8988T (cell line): ENCODE measurements around the gene BPIFB2.

Source experiments
- DNase-seq: peaks from one replicate; pipeline ENCODE4 v3.0.0; 2011

The BPIFB2 gene

GRCh38 chr20:32986331-32986966, 21.1 kb upstream of the BPIFB2 start:
- no peak for DNase-seq

DNA sequence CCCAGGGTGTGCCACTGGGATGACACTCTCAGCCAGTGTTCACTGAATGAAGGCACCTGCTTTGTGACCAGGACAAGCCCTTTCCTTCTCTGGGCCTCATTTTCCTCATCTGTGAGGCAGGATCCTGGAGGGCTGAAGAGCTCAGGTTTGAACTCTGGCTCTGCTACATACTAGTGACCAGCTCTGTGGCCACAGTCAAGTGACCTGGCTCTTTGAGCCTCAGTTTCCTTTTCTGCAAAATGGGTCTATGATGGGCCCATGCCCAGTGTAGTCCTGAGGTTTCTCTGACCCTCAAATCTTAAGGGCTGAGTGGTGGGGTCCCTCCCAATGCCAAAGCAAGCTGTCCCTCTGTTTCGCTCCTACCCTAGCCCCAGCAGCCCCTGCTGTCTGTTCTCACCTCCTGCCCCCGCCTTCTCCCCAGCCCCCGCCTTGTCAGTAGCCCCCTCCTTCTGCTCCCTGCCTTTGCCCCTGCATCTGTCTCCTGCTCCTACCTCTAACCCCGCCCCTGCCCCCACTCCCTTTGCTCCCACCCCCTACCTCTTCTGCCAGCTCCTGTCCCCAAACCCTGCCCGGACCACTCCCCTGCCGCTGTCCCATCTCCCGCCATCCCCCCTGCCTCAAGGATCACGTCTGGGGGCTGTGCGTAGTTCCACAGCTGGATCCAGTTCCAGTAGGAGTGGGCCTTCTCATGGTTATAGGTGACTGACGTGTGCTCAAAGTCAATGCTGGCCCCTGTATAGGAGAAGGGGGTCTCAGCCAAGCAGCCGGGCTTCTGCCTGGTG, 20.3 kb upstream of the BPIFB2 start:
- no peak for DNase-seq

DNA sequence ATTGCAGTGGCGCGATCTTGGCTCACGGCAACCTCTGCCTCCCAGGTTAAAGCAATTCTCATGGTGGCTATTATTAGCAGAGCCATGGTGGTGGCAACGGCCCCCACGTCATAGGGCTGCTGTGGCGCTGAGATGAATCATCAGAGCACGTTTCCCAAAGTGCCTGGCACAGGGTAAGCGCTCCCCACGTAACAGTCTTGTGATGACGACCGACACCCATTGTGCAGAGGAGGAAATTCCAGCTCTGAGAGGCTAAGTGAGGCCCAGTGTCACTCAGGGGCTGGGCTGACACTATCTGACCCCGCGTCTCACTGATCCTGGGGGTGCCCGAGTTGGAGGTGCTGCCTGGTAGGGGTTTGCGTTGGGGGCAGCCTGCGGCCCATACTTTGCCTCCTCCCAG, 19.5 kb upstream of the BPIFB2 start:
- no peak for DNase-seq

GRCh38 chr20:32989507-32990283, 17.8 kb upstream of the BPIFB2 start:
- DNase-seq = no peak

DNA sequence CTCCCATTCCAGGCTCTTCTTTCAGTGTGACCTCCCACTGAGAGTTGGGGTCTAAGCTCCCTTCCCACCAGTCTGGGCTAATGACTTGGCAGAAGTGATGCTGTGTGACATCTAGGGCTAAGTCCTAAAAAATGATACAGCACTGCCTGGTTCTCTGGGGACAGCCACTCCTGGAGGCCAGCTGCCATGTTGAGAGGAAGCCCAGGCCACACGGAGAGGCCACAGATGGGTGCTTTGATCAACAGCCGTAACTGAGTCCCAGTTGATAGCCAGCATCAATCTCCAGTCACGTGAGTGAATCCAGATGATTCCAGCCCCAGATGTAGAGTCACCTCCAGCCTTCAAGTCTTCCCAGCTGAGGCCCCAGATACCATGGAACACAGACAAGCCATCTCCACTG, 17.1 kb upstream of the BPIFB2 start:
- DNase-seq = no peak

DNA sequence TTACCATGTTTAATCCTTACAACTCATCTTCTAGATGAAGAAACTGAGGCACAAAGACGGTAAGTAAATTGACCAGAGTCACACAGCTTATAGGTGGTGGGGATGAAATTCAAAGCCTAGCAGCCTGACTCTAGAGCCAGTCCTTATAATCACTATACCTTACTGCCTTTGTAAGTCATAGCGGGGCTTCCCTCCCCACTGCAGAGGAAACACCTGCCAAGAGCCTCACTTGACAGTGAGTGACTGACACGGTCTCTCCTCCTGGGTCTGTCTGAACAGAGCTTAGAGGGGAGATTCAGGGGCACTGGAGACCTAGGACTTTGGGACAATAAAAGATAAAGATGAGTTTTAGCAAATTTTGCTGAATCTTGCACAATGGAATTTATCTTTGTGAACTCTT, 16.1 kb upstream of the BPIFB2 start:
- no peak for DNase-seq

GRCh38 chr20:32991792-32992641, 15.5 kb upstream of the BPIFB2 start:
- DNase-seq = no peak

GRCh38 chr20:32993496-32994050, 13.9 kb upstream of the BPIFB2 start:
- DNase-seq = no peak

- DNase-seq = no peak
These were observed 11.7 kb upstream of the BPIFB2 start for GRCh38 chr20:32995802-32996201.

DNA sequence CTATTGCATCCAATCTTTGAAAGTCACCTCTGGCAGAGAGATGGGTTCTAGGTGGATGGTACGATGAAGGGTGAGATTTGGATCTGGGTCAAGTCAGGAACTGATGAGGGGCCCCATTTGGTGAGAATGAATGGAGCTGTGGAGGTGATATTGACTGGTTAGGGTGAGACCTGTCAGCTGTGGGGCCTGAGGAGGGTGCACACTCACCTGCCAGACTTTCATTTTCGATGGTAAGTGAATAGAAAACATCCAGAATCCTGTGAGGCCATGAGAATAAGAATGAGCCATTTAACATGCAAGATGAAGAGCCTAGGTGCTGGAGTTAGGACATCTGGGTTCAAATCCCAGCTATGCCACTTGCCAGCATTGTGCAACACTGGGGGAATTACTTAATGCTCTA, 10.1 kb upstream of the BPIFB2 start:
- no peak for DNase-seq

GRCh38 chr20:32999603-33000250, 7.8 kb upstream of the BPIFB2 start:
- no peak for DNase-seq

- no peak for DNase-seq
These were observed 6.6 kb upstream of the BPIFB2 start for GRCh38 chr20:33000802-33001466.

- no peak for DNase-seq
These were observed 5.3 kb upstream of the BPIFB2 start for GRCh38 chr20:33002087-33002808.

- DNase-seq = no peak
These were observed 3.3 kb upstream of the BPIFB2 start, which contains the start of gene SUN5 for GRCh38 chr20:33004141-33004751. Gene SUN5, minus strand, starts transcription at chr20:33004433. Its CDS starts 93 bp downstream, at chr20:33004340.

DNA sequence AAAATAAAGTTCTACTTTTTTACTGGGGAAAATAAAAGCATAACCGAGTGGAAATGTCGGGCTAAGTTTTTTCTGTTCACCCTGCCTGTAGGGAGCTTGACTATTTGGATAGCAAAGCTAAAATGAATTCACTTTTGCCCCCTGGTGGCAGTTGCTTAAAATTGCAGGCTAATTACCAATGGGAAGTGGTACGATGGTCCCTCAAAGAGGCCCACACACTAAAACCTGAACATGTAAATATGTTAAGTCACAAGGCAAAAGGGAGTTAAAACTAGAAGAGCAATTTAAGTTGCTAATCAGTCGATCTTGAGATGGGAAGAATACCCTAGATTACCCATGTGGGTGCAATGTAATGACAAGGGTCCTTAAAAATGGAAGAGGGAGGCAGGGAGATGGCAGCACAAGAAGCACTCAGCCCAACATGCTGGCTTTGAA, 2.4 kb upstream of the BPIFB2 start:
- DNase-seq = no peak

DNA sequence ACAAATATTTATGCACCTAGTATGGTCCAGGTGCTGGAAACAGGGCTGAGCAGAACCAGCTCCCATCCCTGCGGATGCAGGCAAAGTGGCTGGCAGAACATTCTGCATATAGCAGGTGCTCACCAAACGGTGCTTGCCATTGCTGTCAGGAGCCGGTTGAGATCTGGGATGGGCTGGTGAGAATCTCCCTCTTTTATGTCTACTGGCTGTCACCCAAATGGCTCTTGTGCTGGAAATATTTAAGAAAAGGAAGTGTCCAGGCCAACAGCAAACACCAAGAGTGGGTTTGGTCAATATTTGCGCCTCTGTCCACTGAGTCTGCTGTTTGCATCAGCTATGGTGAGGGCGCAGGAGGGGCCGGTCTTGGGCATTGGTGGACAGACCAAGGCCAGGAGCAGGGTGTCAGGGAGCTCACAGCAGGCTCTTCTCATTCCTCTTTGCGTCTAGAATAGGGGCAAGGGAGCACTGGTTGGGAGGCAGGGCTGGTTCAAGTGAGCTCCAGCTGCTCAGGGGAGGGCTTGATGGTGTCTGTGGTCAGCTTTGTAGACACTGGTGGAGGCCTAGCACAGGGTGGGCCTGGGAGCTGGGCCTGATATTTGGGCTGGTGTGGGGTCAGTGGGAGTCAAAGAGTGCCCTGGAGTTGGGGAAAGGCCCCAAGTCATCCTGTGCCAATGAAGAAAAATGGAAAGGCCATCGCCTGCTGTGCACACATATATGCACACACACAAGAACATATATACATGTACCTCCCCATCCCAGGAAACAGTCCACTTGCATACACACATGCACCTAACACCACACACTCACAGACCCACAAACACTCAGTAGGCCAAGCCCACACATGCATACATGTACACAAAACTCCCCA, 1.4 kb upstream of the BPIFB2 start:
- DNase-seq = no peak

GRCh38 chr20:33006776-33007375, 628 bp upstream of the BPIFB2 start:
- no peak for DNase-seq

DNA sequence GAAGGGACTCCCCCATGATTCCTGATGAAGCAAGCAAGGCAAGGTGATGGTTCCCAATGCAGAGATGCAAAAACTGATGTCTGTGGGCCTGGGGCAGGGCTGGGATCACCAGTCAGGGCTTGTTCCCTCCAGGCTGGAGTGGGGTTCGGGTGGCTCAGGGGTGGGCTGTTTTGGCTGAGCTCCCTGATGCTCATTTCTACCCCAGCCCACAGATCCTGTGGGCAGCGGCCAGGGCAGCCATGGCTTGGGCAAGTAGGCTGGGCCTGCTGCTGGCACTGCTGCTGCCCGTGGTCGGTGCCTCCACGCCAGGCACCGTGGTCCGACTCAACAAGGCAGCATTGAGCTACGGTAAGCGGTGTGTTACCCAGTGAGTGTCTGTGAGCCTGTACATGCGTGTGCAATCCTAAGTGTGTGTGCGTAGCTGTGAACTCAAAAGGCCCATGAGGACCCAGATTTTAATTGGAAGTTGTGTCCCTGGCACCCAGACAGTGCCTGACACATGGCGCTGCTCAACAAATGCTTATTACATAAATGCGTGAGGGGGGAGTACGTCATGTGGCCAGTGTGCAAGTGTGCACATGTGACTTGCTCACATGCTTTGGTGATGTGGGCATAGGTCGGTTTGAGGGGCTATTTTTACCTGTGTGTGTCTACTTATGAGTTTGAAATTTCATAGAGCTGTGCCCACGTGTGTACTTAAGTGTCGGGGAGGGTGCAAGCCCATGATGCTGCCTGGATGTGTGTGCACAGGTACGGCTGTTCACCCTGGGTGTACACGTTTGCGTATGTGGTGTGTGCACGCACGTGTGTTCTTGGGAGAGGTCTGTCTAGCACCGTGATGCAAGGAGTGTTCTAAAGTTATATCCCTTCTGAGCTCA, 1.1 kb downstream of the BPIFB2 start:
- DNase-seq = no peak
